GM19468 (cell line): ENCODE measurements around the gene TBC1D12.
"Not testable (repeated sequence)": the region's sequence is repeated elsewhere in the genome, so short reads cannot be mapped to it uniquely, and the experiment has no call there.

Experiments used
- ATAC-seq: cut with Tn5 transposase; IDR thresholded peaks from one replicate; pipeline ENCODE4 v1.9.1; 2021; ENCODE audit warnings: mild to moderate bottlenecking, moderate library complexity, moderate number of reproducible peaks; ENCODE audit not compliant: unreplicated experiment; ENCODE audit errors: extremely low read depth

Gene TBC1D12

GRCh38 chr10:94402204-94402842, at the start of gene TBC1D12:
TSS of gene TBC1D12 (plus strand) at chr10:94402541. CDS start at chr10:94402614, 73 bp downstream.
- ATAC-seq, result peak; percentile 58

- no peak for ATAC-seq
These were observed 49.0 kb upstream of the TBC1D12 start for GRCh38 chr10:94353336-94353735.

- ATAC-seq, result no peak
These were observed 46.5 kb upstream of the TBC1D12 start for GRCh38 chr10:94355841-94356240.

DNA sequence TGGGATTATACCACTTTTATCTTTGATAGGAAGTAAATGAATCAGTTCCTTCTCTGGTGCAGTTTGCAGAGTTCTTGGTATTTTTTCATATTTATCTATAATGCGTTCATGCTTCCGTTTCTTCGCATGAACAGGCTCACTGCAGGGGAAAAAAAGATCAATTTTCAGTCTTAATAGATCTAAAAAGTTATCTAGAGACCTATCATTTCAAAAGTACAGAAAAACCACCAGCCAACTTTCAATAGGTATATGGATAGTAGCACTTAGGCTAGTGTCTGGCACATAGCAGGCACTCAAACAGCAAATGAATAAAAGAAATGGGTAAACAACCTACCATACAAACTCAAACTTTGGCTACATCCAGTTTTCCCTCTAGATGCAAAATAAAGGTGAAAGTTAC, 45.1 kb upstream of the TBC1D12 start:
- no peak for ATAC-seq

DNA sequence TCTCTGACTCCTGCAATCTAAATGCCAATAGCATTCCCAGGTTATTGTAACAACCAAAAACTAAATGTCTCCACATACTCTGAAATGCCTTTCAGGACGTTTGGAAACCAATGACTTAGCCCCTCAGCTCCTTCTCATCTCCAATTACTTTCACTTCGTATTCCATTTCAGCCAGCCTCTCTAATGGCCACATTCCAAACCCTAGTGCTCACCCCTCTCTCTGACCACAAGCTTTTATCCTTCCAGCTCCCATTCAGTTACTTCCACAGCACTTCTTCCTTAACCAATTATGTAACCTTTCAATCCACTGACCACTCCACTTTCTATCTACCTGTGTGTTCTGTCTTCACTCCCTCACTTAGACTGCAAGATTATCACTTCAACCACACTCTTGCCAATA, 43.9 kb upstream of the TBC1D12 start:
- ATAC-seq, result no peak

- no peak for ATAC-seq
These were observed 41.1 kb upstream of the TBC1D12 start for GRCh38 chr10:94361171-94361794.

DNA sequence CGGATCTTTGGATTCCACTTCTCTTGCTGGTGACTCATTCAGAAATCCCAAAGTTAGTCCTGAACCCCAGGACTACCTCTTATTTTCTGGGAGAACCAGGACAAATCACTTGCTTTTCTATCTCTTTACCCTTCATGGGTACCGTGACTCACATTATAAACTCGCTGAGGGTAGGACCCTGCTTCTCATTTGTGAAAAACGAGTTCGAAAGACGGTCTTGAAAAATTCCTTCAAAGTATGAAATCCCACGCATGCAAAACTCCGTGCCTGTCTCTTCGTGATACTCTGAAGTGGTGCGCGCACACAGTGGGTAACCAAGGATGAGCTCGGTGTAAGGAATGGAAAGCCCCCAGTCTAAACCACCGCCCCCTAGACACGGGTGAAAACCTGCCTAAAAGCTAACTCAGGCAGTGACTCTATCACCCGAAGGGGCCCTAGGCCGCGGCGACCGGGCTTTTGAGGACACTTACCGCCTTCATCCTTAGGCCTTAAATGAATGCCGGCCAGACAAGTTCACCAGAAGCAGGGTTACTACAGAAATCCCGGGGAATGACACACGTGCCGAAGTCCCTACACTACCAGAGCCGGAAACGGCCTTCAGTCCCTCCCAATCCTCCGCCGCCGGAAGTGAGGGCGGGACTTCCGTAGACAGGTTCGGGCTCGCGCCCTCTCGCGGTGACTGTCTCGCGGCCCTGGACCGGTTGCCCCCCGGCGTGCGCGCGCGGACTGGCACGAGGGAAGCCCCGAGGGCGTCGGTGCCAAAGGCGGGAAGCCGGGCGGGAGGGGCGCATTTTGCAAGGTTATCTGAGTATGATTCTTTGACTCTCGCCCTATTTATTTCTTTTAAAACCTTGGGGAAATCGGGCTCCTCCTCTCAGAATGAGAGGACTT, 39.7 kb upstream of the TBC1D12 start, which contains the start of gene NOC3L:
Gene NOC3L, minus strand, starts transcription at position 580 of the 891 bp plus-strand sequence. Its CDS starts 101 bp downstream, at position 479.
- ATAC-seq, result peak; percentile 97

DNA sequence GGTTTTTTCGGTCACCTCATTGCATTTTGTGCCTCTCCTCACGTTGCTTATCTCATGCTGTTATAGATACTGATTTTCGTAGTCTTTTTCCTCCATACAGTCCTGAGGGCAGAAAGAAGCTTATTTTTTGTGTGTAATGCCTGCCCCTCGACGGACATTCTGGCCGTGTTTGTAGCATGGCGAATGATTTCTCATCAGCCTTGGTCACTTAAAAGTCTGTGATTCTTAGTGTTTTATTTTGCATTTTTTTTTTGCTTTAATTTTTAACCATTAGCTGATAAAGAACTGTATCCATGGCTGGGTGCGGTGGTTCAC, 39.1 kb upstream of the TBC1D12 start:
- no peak for ATAC-seq

- ATAC-seq, result no peak
These were observed 37.9 kb upstream of the TBC1D12 start for GRCh38 chr10:94364482-94364881.

DNA sequence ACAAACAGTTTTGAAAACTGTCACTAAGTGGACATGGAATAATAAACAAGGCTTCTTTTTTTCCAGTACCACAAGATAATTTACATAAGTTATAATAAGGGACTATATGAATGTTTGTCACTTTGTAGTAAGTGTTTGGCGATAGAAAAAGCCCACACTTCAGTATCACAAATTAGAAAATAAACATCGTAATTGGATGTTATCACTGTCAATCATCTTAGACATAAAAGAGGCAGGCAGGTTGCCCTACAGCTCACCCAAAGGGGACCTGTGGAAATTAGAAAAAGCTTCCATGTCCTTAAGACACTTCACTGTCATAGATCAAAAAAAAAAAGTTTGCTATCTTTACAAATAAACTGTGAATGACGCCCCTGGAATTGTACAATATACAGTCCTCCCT, 36.0 kb upstream of the TBC1D12 start:
- ATAC-seq, result no peak

- no peak for ATAC-seq
These were observed 31.8 kb upstream of the TBC1D12 start for GRCh38 chr10:94370501-94370900.

- no peak for ATAC-seq
These were observed 27.0 kb upstream of the TBC1D12 start for GRCh38 chr10:94375374-94375773.

- ATAC-seq, result no peak
These were observed 25.5 kb upstream of the TBC1D12 start for GRCh38 chr10:94376865-94377264.

DNA sequence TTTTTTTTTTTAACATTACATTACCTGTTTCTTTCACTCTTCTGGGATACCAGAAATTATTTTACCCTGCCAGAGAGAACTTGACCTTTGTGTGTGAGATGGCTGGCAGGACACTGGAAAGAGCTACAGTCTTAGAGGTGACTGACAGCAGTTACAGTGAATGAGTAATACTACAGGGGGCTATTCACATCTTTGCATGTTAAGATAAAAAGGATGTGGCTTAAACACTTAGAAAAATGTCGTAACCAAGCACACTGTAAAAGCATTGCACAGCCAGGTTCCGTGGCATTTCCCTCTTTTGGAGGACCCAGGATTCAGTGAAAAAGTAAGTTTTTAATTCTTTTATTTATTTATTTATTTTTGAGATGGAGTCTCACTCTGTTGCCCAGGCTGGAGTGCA, 18.8 kb upstream of the TBC1D12 start:
- ATAC-seq, result no peak

DNA sequence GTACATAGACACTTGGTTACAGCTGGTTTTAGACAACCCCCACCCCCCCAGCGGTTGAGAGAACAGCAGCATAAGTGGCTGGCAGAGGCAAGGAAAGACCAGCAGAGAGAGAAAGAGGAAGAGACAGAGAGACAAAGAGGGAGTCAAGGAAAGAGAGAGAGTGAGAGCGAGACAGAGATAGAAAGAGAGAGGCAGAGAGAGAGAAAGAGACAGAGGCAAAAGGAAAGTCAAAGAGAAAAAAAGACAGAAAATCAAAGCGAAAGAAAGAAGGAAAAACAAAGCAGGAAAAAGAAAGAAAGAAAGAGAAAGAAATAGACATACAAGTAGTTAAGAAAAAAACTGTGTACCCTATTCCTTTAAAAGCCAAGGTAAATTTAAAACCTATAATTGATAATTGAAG, 16.6 kb upstream of the TBC1D12 start:
- not testable (repeated sequence) for ATAC-seq

DNA sequence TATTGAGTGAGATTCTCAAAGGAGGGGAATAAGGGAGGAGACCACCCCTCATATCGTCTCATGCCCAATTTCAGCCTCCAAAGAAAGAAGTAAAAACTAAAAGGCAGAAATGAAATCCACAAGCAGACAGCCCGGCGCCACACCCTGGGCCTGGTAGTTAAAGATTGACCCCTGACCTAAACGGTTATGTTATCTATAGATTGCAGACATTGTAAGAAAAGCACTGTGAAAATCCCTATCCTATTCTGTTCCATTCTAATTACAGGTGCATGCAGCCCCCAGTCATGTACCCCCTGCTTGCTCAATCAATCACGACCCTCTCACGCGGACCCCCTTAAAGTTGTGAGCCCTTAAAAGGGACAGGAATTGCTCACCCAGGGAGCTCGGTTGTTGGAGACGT, 10.2 kb upstream of the TBC1D12 start:
- not testable (repeated sequence) for ATAC-seq

DNA sequence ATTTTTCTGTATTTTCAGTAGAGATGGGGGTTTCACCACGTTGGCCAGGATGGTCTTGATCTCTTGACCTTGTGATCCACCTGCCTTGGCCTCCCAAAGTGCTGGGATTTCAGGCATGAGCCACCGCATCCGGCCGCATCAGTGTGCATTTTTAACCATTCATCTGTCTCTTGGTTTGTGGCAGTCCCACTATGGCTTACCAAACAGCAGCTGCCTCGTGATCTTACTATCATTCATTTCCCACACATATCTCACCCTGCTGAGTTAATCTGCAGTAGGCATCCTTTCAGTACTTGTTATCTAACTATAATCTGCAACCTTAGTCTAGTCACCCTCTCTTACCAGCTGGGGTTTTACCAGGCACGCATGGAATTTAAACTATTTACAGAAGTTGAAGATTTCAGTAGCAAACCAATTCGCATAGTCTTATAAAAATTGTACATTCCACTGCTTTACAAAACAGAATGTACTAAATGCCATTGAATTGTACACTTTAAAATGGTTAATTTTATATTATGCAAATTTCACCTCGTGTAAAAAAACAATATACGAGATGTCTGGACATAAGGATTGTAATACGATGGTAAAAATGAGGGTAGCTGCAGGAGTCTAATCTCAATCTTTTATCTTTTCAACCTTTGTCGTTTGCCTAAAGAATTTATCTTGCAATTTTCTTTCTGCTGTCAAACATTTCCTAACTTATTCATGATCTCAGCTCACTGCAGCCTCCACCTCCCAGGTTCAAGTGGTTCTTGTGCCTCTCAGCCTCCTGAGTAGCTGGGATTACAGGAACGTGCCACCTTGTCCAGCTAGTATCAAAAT, 4.6 kb upstream of the TBC1D12 start:
- no peak for ATAC-seq

- no peak for ATAC-seq
These were observed 3.6 kb upstream of the TBC1D12 start for GRCh38 chr10:94398762-94399161.

DNA sequence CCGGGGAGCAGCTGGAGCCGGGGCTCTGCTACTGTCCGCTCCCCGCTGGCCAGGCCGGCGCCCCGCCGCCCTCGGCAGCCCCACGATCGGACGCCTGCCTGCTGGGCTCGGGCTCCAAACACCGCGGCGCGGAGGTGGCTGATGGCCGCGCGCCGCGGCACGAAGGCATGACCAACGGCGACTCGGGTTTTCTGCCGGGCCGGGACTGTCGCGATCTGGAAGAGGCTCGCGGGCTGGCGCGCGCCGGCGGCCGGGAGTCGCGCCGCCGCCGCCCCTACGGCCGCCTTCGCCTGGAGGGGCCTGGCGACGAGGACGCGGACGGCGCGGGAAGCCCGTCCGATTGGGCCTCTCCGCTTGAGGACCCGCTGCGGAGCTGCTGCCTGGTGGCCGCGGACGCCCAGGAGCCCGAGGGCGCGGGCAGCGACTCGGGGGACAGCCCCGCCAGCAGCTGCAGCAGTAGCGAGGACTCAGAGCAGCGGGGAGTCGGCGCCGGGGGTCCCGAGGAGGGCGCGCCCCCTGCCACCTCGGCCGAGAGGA, 570 bp downstream of the TBC1D12 start:
- ATAC-seq, result peak; percentile 8
